Mesenchymal stem cell (in vitro differentiated cells and primary cell): ENCODE data around the gene PRSS22.

Source experiments
- DNase-seq: peaks from one replicate; pipeline ENCODE4 v3.0.0-alpha.2; 2013
- H2AFZ ChIP-seq: one replicate; pipeline ENCODE4 v1.6.1; 2013; ENCODE audit warnings: low read depth, mild to moderate bottlenecking, control low read depth, inconsistent platforms, low read length, moderate library complexity
- H2AK5ac ChIP-seq: 2 replicates; pipeline ENCODE4 v1.6.1; 2013; ENCODE audit warnings: low read length, moderate library complexity, mild to moderate bottlenecking, inconsistent platforms; ENCODE audit not compliant: severe bottlenecking
- H2BK120ac ChIP-seq: one replicate; pipeline ENCODE4 v1.6.1; 2013; ENCODE audit warnings: low read depth, mild to moderate bottlenecking, inconsistent platforms, low read length, moderate library complexity
- H2BK12ac ChIP-seq, 2 experiments: one replicate each; pipeline ENCODE4 v1.6.1; 2013; ENCODE audit warnings: inconsistent platforms in 2 of 2, low read length in 2 of 2, mild to moderate bottlenecking in 2 of 2, moderate library complexity in 2 of 2, control low read depth in 1 of 2
- H2BK15ac ChIP-seq: one replicate; pipeline ENCODE4 v1.6.1; 2013; ENCODE audit warnings: mild to moderate bottlenecking, low read depth, inconsistent platforms; ENCODE audit not compliant: poor library complexity, severe bottlenecking
- H2BK5ac ChIP-seq: 2 replicates; pipeline ENCODE4 v1.6.1; 2013; ENCODE audit warnings: low read depth, mild to moderate bottlenecking, low read length, control low read depth, inconsistent platforms; ENCODE audit not compliant: poor library complexity, severe bottlenecking
- H3K14ac ChIP-seq, 2 experiments: one replicate each; pipeline ENCODE4 v1.6.1; 2013; ENCODE audit warnings: inconsistent platforms in 2 of 2, low read length in 2 of 2, control low read depth in 1 of 2, mild to moderate bottlenecking in 1 of 2, moderate library complexity in 1 of 2
- H3K18ac ChIP-seq, 2 experiments: one replicate each; pipeline ENCODE4 v1.6.1; 2013; ENCODE audit warnings: inconsistent platforms in 2 of 2, low read length in 2 of 2, control low read depth in 1 of 2, low read depth in 1 of 2, mild to moderate bottlenecking in 1 of 2
- H3K23ac ChIP-seq, 2 experiments: one replicate each; pipeline ENCODE4 v1.6.1; 2013; ENCODE audit warnings: inconsistent platforms in 2 of 2, low read length in 2 of 2, mild to moderate bottlenecking in 2 of 2, moderate library complexity in 2 of 2, control low read depth in 1 of 2
- H3K27ac ChIP-seq: 2 replicates; pipeline ENCODE4 v1.5.1; 2013; ENCODE audit warnings: mild to moderate bottlenecking, moderate library complexity, low read length, control low read depth, inconsistent platforms; ENCODE audit not compliant: poor library complexity, severe bottlenecking
- H3K27me3 ChIP-seq, 2 experiments: 2 replicates each; pipeline versions ENCODE4 v1.6.1 to v1.7.0; 2013; ENCODE audit warnings: low read length in 2 of 2, mild to moderate bottlenecking in 2 of 2, moderate library complexity in 2 of 2, control low read depth in 1 of 2, inconsistent platforms in 1 of 2; ENCODE audit not compliant: control insufficient read depth in 1 of 2, insufficient read depth in 1 of 2
- H3K36me3 ChIP-seq, 2 experiments: 2 replicates each; pipeline versions ENCODE4 v1.6.1 to v1.7.0; 2013; ENCODE audit warnings: low read length in 2 of 2, control low read depth in 1 of 2, inconsistent platforms in 1 of 2, low read depth in 1 of 2, mild to moderate bottlenecking in 1 of 2; ENCODE audit not compliant: insufficient read depth in 2 of 2, control insufficient read depth in 1 of 2
- H3K4ac ChIP-seq, 2 experiments: one replicate each; pipeline ENCODE4 v1.6.1; 2013; ENCODE audit warnings: inconsistent platforms in 2 of 2, low read length in 2 of 2, mild to moderate bottlenecking in 2 of 2, moderate library complexity in 2 of 2, control low read depth in 1 of 2, low read depth in 1 of 2
- H3K4me1 ChIP-seq: 2 replicates; pipeline ENCODE4 v1.6.1; 2013; ENCODE audit warnings: low read depth, low read length, control low read depth; ENCODE audit not compliant: control insufficient read depth, insufficient read depth
- H3K4me2 ChIP-seq: 2 replicates; pipeline ENCODE4 v1.6.1; 2013; ENCODE audit warnings: low read length, mild to moderate bottlenecking, inconsistent platforms; ENCODE audit not compliant: poor library complexity, severe bottlenecking
- H3K4me3 ChIP-seq, 2 experiments: 2 replicates each; pipeline versions ENCODE4 v1.5.1 to v1.7.0; 2013; ENCODE audit warnings: low read length in 2 of 2, mild to moderate bottlenecking in 2 of 2, control low read depth in 1 of 2, low read depth in 1 of 2; ENCODE audit not compliant: insufficient read depth in 1 of 2
- H3K79me1 ChIP-seq: replicated peaks from 2 replicates; pipeline ENCODE4 v1.6.1; 2013; ENCODE audit warnings: mild to moderate bottlenecking, control low read depth, low read length, inconsistent platforms; ENCODE audit not compliant: poor library complexity, severe bottlenecking
- H3K9ac ChIP-seq: 2 replicates; pipeline ENCODE4 v1.7.0; 2013; ENCODE audit warnings: mild to moderate bottlenecking, low read length, moderate library complexity
- H3K9me3 ChIP-seq: 2 replicates; pipeline ENCODE4 v1.7.0; 2013; ENCODE audit warnings: mild to moderate bottlenecking, low read length; ENCODE audit not compliant: control insufficient read depth
- H4K8ac ChIP-seq: one replicate; pipeline ENCODE4 v1.6.1; 2013; ENCODE audit warnings: inconsistent platforms, mild to moderate bottlenecking, low read length, moderate library complexity
- H4K91ac ChIP-seq: one replicate; pipeline ENCODE4 v1.6.1; 2013; ENCODE audit warnings: mild to moderate bottlenecking, low read length, inconsistent platforms
- WGBS: methylation state at CpG from one replicate; pipeline ENCODE4 v1.1.7; 2013; ENCODE audit warnings: mixed read lengths; 5-methylcytosine and 5-hydroxymethylcytosine counted together

PRSS22 gene

GRCh38 chr16:2884041-2884451, 26.1 kb upstream of the PRSS22 start:
- H3K36me3 ChIP-seq: peaks cover 0 to 3% of the 10 kb centered on the region in 2 experiments
- H2BK15ac ChIP-seq: no peak overlapping the region
- peak overlapping the region; percentile 94 for H3K9ac ChIP-seq
- H3K23ac ChIP-seq: peak overlapping the region in 1 of 2 experiments; percentile 59
- no peaks in the 10 kb centered on the region for H3K27me3 ChIP-seq
- H2AK5ac ChIP-seq: no peak overlapping the region
- no peak overlapping the region for H2AFZ ChIP-seq
- H3K79me1 ChIP-seq: peaks cover 11% of the 10 kb centered on the region
- H3K4me1 ChIP-seq: peaks cover 14% of the 10 kb centered on the region
- no peak overlapping the region for H2BK120ac ChIP-seq
- H4K8ac ChIP-seq: no peak overlapping the region
- H3K4me3 ChIP-seq: peak overlapping the region; percentile 82 to 95
- H3K14ac ChIP-seq: peak overlapping the region in 1 of 2 experiments; percentile 57
- DNase-seq: peak; percentile 17
- peak overlapping the region in 1 of 2 experiments; percentile 86 for H3K4ac ChIP-seq
- peak overlapping the region; percentile 93 for H3K4me2 ChIP-seq
- H2BK12ac ChIP-seq: no peak overlapping the region
- H2BK5ac ChIP-seq: no peak overlapping the region
- H4K91ac ChIP-seq: no peak overlapping the region
- peak overlapping the region in 1 of 2 experiments; percentile 76 for H3K18ac ChIP-seq
- H3K9me3 ChIP-seq: no peaks in the 10 kb centered on the region
- 73% methylated on average over 18 of the region's 18 CpGs for WGBS
- no peak overlapping the region for H3K27ac ChIP-seq

GRCh38 chr16:2883458-2883908, 25.5 kb upstream of the PRSS22 start:
- H3K9me3 ChIP-seq: no peaks in the 10 kb centered on the region
- H3K4me1 ChIP-seq: peaks cover 14% of the 10 kb centered on the region
- peak overlapping the region; percentile 82 to 95 for H3K4me3 ChIP-seq
- peak overlapping the region; percentile 85 to 99 for H3K18ac ChIP-seq
- peak overlapping the region; percentile 93 for H3K4me2 ChIP-seq
- H2BK12ac ChIP-seq: peak overlapping the region in 1 of 2 experiments; percentile 59
- no peak overlapping the region for H2BK15ac ChIP-seq
- peak overlapping the region; percentile 25 to 87 for H3K14ac ChIP-seq
- H3K9ac ChIP-seq: peak overlapping the region; percentile 94
- peaks cover 10% of the 10 kb centered on the region for H3K79me1 ChIP-seq
- H3K36me3 ChIP-seq: peaks cover 0 to 3% of the 10 kb centered on the region in 2 experiments
- 2% methylated on average over 25 of the region's 31 CpGs for WGBS
- peak overlapping the region; percentile 57 to 87 for H3K4ac ChIP-seq
- H2AK5ac ChIP-seq: no peak overlapping the region
- H4K8ac ChIP-seq: peak overlapping the region; percentile 91
- H4K91ac ChIP-seq: peak overlapping the region; percentile 91
- peak; percentile 51 for DNase-seq
- no peaks in the 10 kb centered on the region for H3K27me3 ChIP-seq
- peak overlapping the region; percentile 64 for H2BK120ac ChIP-seq
- peak overlapping the region; percentile 84 for H2BK5ac ChIP-seq
- peak overlapping the region in 1 of 2 experiments; percentile 94 for H3K23ac ChIP-seq
- H3K27ac ChIP-seq: no peak overlapping the region
- peak overlapping the region; percentile 72 for H2AFZ ChIP-seq

DNA sequence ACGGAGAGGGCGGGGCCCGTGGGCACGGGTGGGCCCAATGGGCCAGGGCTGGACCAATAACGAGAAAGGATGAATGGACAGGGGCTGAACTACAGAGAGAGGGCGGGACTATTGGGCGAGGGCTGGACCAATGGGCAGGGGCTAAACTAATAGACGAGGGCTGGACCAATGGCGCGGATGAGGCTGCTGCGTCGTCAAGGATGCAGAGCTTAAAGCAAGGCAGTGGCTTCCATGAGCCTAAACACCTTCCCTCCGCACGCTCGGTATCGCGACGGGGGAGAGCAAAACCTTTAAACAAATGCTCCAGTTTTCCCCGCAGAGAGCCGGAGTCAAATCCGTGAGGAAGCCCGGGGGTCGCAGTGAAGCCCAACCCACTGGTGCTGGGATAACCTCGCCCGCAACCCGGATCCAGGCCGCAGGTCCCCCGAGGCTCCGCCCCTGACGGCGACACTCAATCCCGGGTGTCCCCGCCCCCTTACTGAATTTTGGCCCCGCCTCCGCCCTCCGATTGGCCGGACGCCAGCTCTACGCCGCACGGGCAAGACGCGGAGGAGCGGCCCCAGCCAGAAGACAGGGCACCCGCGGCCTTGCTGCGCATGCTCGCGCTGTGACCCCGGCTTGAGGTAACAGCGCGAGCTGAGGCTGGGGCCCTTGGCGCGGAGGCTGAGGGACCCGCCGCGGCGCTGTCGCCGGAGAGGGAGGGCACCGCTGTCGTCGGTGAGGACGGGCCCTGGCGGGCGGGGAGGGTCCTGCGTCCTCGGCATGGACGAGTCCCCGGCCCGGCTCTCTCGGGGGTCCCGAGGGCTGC, 24.9 kb upstream of the PRSS22 start, which contains the start of gene FLYWCH2:
FLYWCH2 (plus strand) TSS at position 566 of the 808 bp plus-strand sequence. CDS start 13,235 bp downstream, outside the sequence.
- Histone ChIP-seq H2AFZ (peak within 1 kb of the TSS; percentile 93), H2BK120ac (peak within 1 kb of the TSS; percentile 98), H3K14ac (peak within 1 kb of the TSS; percentile 25 to 87), H3K9me3 (no peaks in the 10 kb centered on the region), H3K4ac (peak within 1 kb of the TSS; percentile 57 to 87), H3K23ac (peak within 1 kb of the TSS in 1 of 2 experiments; percentile 94), H3K36me3 (peaks cover 0 to 3% of the 10 kb centered on the region in 2 experiments), H2BK15ac (no peak within 1 kb of the TSS), H3K27me3 (no peaks in the 10 kb centered on the region), H4K91ac (peak within 1 kb of the TSS; percentile 91), H3K9ac (peak within 1 kb of the TSS; percentile 94), H3K79me1 (peaks cover 8% of the 10 kb centered on the region), H4K8ac (peak within 1 kb of the TSS; percentile 91), H3K27ac (peak within 1 kb of the TSS; percentile 87), H3K4me1 (peaks cover 14% of the 10 kb centered on the region), H2AK5ac (no peak within 1 kb of the TSS), H3K18ac (peak within 1 kb of the TSS; percentile 85 to 99), H3K4me3 (peak within 1 kb of the TSS; percentile 82 to 95), H2BK5ac (peak within 1 kb of the TSS; percentile 84), H3K4me2 (peak within 1 kb of the TSS; percentile 97), H2BK12ac (peak within 1 kb of the TSS in 1 of 2 experiments; percentile 59)
- WGBS: under 1% methylated on average over 68 of the region's 73 CpGs
- DNase-seq: peak; percentile 100
